Epidermal melanocyte (primary cell): Measurements from ENCODE around the gene FCGR2B.
A peak's percentile ranks its signal among the peaks of the same experiment; 100 is the strongest.
"Not testable (repeated sequence)": the region's sequence is repeated elsewhere in the genome, so short reads cannot be mapped to it uniquely, and the experiment has no call there.

Experiments
- DNase-seq: peaks from one replicate; pipeline ENCODE4 v3.0.0; 2011; ENCODE audit warnings: low spot score; ENCODE audit not compliant: insufficient read length

FCGR2B gene

DNA sequence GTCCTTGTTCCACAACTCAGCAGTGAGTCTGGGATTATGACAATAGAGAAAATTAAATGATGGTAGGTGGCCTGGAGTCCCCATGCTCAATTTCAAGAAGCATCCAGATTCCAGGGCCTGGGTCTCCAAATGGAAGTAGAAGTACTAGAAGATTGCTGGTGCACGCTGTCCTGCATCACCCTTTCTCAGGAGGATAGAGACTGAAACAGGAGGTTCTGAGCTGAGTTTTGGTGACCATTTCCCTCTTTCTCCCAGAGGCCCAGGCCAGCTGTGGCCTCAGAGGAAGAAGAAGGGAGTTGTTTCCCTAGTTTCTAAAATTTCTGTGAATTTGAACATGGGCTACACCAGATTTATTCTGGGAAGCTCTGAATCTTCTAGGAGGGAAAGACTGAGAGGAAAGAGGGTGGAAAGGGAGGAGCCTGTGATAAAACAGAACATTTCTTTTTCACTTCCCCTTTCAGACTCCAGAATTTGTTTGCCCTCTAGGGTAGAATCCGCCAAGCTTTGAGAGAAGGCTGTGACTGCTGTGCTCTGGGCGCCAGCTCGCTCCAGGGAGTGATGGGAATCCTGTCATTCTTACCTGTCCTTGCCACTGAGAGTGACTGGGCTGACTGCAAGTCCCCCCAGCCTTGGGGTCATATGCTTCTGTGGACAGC is at the start of gene FCGR2B:
Gene FCGR2B, plus strand, starts transcription at position 460 of the 656 bp plus-strand sequence. Its CDS starts 99 bp downstream, at position 559.
- not testable (repeated sequence) for DNase-seq

DNA sequence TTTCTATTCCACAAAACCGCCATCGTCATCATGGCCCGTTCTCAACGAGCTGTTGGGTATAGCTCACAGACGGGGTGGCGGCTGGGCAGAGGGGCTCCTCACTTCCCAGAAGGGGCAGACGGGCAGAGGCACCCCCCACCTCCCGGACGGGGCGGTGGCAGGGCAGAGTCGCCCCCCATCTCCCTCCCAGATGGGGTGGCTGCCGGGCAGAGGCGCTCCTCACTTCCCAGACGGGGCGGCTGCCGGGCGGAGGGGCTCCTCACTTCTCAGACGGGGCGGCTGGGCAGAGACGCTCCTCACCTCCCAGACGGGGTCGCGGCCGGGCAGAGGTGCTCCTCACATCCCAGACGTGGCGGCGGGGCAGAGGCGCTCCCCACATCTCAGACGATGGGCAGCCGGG is 46.5 kb upstream of the FCGR2B start:
- DNase-seq: not testable (repeated sequence)

DNA sequence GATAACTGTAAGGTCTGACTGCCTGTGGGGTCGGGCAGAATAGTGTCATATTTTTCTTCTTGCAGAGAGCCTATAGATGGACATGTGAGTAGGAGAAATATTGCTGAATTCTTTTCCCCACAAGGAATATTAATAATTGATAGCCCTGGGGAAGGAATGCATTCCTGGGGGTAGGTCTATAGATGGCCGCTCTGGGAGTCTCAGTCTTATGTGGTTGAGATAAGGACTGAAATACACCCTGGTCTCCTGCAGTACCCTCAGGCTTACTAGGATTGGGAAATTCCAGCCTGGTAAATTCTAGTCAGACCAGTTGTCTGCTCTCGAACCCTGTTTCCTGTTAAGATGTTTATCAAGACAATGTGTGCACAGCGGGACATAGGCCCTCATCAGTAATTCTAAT is 44.4 kb upstream of the FCGR2B start:
- DNase-seq: not testable (repeated sequence)

DNA sequence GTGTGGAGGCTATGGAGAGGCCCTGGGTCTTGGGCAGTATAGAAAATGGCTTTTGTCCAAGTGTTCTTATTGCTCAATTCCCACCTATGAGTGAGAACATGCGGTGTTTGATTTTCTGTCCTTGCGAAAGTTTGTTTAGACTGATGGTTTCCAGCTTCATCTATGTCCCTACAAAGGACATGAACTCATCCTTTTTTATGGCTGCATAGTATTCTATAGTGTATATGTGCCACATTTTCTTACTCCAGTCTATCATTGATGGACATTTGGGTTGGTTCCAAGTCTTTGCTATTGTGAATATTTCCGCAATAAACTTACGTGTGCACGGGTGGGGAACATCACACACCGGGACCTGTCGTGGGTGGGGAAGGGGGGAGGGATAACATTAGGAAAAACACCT is 42.5 kb upstream of the FCGR2B start:
- not testable (repeated sequence) for DNase-seq

DNA sequence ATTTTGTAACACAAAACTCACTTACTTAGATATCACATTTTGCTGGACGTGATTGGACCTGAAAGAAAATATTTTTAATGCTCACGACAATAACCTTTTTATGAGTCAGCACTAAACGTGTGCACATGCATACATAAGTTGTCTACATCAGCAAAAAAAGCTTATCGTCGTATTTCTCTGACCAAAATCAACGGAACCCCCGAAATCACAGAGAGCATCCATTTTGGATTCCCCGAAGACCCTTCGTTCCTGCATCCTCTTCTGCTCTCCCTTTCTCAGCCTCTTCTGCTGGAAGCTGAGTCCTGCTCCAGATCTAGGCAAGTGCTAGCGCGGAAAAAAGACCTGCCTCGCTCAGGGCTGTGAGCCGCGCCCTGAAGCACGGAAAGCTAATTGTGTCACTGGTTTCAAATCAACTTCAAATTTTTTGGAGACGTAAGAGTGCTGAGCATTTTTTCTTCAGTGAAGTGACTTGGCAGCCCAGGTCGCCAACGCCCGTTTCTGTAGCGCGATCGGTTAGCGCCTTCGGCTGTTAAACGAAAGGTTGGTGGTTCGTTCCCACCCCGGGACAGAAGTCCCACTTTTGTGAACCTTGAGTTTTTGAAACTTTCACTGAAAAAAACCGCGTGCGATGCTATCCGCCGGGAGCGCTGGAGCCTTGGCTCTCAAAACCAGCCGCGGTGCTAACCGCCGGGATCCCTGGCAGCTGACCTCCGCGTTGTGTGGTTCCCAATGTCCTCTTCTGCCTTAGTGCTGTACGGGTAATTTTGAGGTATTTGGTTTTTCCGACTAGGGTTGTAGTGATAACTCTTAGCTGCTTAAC is 41.6 kb upstream of the FCGR2B start:
- DNase-seq: peak; percentile 16

DNA sequence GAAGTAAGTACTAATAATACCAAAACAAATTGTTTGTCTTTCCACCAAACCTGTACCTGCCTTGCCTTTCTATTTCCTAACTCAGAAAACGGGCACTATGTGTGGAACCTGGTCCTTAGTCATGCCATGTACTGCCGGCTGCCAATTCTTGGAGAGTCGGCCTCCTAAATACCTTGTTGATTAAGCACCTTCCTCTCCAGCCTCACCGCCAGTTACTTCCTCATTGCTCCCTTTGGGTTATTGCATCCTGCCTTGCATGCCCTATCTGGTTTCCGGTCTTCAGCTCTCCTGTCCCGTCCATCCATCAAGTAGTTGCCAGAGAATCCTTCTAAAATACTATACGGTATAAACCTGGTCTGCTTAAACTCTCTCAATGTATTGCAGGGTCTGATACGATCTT is 40.9 kb upstream of the FCGR2B start:
- not testable (repeated sequence) for DNase-seq

DNA sequence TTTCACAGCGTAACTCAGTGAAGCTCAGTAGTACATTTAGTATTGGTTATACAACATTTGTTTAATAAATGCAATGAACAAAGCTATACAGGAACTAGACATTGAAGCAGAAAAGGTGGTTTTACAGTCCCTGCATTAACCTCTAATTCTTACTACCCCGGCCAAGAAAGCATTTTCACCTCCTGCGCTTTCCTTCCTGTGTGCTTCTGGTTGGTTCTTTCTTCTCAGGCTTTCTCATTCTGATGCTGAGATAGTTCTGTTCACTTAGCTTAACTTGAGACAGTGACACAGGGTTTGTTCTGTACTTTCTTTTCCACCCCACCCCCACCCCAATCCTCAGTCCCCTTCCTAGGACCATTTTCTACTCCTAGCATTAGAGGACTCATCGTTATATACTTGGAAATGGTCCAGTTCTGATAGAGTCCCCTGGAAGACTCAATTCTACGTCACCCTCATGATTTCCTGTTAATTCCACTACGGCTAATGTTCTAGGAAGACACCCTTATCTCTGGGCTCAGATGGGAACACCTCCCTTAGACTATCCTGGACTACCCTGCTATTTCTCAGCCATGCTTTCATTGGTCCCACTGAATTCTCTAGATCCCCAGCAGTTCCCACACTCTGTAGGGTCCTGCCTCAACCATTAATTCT is 39.4 kb upstream of the FCGR2B start:
- DNase-seq: not testable (repeated sequence)

DNA sequence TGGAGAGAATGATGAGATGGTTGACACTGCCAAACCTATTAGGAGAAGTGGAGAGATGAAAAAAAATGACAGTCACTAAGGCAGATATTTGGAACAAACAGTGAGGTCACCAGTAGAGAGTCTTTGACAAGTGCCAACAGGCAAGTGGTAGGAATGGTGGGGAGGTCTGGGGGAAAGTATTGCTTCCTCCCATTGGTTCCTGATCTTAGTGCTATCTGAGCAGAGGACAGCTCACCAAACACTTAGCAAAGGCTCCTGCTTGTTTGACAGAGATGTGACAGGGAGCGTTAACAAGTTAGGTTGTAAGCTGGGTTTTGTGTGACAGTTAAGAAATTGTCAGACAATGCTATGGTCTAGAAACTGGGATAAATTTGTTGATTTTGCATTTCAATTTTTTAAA is 38.3 kb upstream of the FCGR2B start:
- DNase-seq: not testable (repeated sequence)

DNA sequence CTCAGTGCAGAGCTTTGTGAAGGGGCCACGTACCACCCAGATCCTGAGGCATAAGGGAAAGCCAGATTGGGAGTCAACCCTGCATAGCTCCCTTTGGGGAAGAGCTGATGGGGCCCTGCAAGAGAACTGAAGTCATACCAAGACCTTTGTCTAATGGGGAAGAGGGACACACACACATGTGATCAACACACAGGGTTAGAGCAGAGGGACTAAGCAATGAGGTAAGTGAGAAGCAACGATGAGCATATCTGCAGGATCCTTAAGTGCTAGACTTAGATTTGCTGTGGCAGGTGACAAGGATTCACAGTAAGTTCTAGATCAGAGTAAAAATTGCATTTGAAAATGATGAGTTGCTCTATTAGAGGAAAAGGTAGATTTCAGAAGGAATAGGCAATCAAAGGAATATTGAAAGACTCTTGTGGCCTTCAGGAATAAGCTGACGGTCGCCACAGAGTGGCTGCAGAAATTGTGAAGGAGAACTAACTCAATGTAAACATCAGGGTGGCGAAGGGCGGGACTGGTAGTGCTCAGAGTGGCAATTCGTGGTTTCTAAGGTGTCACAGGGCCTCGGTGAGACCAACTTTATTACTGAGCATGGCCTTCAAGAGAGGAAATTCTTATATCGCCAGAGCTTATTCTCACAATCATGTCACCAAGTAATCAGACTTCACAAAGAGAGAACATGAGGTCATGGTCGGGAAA is 36.3 kb upstream of the FCGR2B start:
- not testable (repeated sequence) for DNase-seq

DNA sequence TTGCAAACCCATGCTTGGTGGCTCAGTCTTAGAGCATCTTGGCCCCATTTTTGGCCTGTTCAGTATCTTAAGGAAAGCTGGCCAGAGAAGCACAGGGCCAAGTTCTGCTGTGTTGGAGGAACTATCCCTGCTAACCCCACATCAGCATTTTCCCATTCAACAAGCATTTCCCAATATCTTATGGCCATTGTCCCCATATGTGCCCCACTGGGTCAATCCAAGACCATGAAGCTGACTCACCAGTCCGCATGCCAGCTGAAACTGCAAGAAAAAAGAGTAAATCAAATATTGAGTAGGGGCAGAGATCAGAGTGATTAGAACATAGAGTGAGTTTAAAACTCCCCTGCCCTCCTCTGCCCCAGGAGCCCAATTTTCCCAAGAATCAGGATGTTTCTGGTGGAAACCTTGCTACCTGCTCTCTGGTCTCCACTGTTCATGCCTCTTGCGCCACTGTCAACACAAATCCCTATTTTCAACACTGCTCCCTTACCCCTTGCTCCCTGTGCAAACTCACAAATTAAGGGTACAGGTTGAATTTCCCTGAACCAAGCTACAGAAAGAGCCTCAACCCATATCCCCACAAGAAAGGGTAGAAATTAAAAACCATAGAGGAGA is 32.7 kb upstream of the FCGR2B start:
- DNase-seq: not testable (repeated sequence)

DNA sequence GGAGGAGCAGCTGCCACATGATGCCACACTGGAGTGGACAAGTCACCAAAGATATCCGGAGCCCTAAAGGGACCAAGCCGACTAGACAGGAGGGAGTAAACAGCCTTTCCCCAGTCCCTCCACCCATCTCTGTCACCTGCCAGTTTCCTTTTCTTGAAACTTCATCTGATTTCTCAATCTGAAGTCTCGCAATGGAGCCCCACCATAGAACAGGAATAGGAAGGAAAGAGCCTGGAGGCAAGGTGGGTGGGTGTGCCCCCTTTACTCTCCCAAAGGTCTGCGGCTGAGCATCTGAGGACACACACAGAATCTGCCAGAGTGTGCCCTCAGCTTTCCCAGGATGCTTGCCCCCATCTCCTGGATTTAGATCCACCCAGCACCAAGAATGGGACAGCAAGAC is 31.9 kb upstream of the FCGR2B start, which contains the start of gene FCGR3B:
Gene FCGR3B, minus strand, starts transcription at position 101 of the 400 bp plus-strand sequence. Its CDS starts 82 bp downstream, at position 19.
- no peak for DNase-seq

DNA sequence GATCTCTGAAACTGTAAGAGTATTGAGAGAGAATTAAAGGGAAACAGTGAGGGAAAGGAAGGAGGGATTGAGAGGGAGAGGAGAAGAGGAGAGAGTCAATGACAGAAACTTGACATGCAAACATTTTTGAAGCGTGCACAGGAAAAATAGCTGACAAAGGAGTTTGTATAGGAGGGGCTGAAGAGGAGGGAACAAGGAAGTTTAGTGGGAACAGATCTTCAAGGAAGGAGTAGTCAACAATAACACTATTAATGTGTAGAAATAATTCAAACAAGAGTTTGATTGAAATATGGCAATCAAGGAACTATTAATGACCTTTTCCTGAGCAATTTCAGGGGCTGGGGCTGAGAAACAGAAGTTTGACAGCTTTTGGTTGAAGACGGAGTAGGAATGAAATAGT is 27.9 kb upstream of the FCGR2B start:
- DNase-seq: not testable (repeated sequence)

DNA sequence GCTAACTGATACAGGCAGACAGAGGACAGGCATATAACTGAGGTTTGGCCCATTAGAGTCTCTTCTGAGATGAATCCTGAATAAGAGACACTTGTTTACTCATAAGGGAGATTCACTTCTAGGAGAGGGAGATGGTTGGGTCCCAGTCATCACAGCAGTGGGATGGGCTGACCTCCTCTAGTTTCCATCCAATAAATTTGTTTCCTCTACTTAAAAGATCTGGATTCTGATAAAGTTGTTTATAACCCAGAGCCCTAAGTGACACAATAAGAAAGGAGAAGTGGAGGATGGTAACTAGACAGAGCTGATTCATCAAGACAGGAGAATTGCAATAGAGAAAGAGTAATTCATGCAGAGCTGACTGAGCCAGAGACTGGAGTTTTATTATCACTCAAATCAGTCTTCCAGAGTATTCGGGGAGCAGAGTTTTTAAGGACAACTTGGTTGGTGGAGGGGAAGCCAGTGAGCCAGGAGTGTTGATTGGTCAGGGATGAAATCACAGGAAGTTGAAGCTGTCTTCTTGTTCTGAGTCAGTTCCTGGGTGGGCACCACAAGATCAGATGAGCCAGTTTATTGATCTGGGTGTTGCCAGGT is 26.7 kb upstream of the FCGR2B start:
- DNase-seq: not testable (repeated sequence)

DNA sequence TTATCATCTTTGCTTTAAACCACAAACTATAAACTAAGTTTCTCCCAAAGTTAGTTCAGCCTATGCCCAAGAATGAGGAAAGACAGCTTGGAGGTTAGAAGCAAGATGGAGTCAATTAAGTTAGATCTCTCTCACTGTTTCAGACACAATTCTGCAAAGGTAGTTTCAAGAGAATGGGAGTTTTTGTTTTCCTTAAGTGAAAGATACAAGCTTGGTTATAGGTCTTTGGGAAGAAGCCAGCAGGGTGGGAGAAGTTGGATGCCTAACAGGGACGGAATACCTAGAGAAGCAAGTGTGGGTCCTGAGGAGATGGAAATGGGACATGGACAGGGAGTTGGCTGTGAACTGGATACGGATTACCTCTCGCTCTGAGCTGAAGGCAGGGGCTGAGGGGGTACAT is 26.0 kb upstream of the FCGR2B start:
- not testable (repeated sequence) for DNase-seq

DNA sequence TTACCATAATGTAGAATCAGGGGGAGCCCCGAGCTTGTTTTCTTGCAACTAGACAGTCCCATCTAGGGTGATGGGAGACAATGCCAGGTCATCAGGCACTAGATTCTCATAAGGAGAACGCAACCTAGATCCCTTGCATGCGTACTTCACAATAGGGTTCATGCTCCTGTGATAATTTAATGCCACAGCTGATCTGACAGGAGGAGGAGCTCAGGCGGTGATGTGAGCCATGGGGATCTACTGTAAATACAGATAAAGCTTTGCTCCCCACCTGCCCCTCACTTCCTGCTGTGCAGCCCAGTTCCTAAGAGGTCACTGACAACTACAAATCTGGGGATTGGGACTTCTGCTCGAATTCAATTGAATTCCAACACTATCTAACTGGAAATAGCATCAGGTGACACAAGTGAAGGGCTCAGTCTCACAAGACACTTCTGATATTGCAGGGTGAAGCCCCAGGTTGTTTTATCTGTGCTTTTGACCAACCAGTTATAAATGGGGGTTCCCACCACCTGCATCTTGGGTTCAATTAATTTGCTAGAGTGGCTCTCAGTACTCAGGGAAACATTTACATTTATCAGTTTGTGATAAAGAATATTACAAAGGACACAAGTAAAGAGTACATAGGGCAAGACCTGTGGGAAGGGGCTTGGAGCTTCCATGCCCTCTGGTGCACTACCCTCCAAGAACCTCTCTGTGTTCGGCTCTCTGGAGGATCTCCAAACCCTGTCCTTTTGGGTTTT is 24.5 kb upstream of the FCGR2B start:
- not testable (repeated sequence) for DNase-seq

DNA sequence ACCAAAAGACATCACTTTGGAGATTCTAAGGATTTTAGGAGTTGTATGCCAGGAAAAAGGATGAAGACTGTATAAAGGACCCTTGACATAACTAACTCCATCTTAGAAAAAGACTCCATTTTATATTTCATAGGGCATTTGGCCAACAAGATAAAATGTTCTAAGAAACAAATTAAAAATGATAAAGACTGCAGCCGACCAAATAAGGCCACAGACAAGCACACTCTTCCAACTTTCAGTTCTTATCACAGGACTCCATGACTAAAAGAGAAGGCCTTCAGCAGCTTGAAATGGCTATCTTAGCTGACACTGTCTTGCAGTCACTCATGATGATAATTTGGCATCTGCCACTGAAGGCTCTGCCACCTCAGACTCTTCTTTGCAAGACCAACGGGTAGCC is 23.7 kb upstream of the FCGR2B start:
- DNase-seq: not testable (repeated sequence)

DNA sequence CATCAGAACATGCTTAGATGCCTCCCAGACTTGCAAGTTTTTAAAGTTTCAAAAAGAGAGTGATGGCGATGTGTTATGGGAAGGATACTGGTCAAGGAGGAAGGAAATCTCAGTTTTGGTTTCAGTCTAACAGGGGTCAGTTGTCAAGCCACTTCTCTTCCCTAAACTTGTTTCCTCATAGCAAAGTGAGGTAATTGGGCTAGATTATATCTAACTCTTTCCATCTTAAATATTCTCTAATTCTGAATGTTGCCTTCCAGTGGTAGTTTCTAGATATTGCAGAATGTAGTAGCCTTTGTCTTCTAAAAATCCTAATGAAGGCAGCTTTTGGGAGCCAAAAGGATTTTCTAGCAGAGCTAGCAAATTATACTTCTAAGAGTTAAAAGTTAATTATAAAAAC is 20.2 kb upstream of the FCGR2B start:
- not testable (repeated sequence) for DNase-seq

DNA sequence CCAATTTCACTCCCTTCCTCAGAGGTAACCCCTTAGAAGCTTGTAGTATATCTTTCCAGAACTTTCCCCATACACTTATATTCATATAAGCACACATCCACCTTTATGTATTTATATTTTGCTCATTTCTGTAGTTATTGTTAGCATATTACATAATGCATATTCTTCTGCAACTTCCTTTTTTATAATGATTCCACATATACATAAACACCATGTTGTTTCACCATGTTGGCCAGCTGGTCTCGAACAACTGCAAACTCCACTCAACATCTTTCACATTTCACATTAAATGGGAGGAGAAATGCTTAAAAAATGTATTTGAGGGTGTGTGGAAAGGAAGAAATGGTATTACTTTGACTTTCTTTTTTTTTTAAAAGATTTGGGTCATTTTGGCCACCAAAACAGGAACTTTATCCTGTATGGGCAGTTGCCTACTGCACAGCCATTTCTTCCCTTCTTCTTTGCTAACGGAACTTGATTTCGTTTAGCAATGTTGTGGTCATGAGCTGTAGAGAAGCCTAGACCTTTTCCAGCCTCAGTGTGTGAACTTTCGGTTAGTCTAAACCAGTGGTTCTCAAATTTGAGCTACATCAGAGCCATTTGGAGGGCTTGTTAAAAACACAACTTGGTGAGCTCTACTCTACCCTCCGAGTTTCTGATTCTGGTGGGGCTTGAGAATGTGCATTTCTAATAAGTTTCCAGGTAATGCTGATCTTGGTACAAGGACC is 19.3 kb upstream of the FCGR2B start:
- not testable (repeated sequence) for DNase-seq

DNA sequence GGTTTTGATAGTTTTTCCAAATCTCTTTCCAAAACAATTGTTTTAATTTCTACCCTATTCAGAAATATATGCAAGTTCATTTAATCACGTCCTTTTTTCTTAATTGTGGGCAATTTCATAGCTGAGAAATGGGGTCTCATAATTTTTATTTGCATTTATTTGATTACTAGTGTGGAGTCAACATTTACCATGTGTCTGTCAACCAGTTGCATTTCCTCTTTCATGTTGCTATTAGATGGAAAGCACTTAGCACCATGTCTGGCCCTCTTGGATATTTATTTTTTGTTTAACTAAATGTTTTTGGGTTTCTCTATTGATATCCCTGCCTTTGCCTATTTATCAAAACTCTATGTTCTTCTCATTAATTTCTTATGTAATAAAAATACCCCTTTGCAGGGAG is 18.1 kb upstream of the FCGR2B start:
- not testable (repeated sequence) for DNase-seq
